Gastroesophageal sphincter (tissue), 3 donors: Measurements from ENCODE around the gene TP53I3.

Experiments used
- CTCF ChIP-seq, 4 experiments: fragments of 200-600 bp in 2 of 4; fragments of 450-650 bp in 2 of 4; sonication (generic) in 1 of 4; IDR thresholded peaks; one replicate each; pipeline ENCODE4 v1.5.1; 2017 to 2019; ENCODE audit warnings: antibody characterized with exemption in 4 of 4, mild to moderate bottlenecking in 2 of 4, moderate library complexity in 2 of 4
- POLR2A ChIP-seq, 2 donors: fragments of 450-650 bp; IDR thresholded peaks; one replicate each; pipeline ENCODE4 v1.6.1; 2017; ENCODE audit warnings: antibody characterized with exemption in 2 of 2, mild to moderate bottlenecking in 2 of 2, moderate library complexity in 1 of 2
- POLR2AphosphoS5 ChIP-seq: sonication (generic); formaldehyde crosslinking; IDR thresholded peaks from one replicate; pipeline ENCODE4 v1.6.1; 2017; ENCODE audit warnings: antibody characterized with exemption

GRCh38 chr2:24082787-24083566 is 1.7 kb downstream of the TP53I3 start:
- TF ChIP-seq CTCF (IDR thresholded peaks at IDR 0.05) (no peak), POLR2A (IDR thresholded peaks at IDR 0.05) (no peak), POLR2AphosphoS5 (no peak)
